Measurements from ENCODE around the gene DMBT1.
"Not testable (repeated sequence)": the region's sequence is repeated elsewhere in the genome, so short reads cannot be mapped to it uniquely, and the experiment has no call there.

Gene DMBT1

GRCh38 chr10:122577311-122577885, 16.8 kb downstream of the DMBT1 start:
- DNase-seq (ENCODE audit: low read depth in 3 of 3) = no peak

- not testable (repeated sequence) for DNase-seq (ENCODE audit: low read depth in 3 of 3)
Observed at GRCh38 chr10:122586070-122586469, 25.5 kb downstream of the DMBT1 start.

GRCh38 chr10:122587098-122587760, 26.7 kb downstream of the DMBT1 start:
- no peak for DNase-seq (ENCODE audit: low read depth in 3 of 3)

GRCh38 chr10:122588381-122588780, 27.8 kb downstream of the DMBT1 start:
- no peak for DNase-seq (ENCODE audit: low read depth in 3 of 3)

GRCh38 chr10:122590153-122590552, 29.6 kb downstream of the DMBT1 start:
- DNase-seq (ENCODE audit: low read depth in 3 of 3) = no peak

- DNase-seq (ENCODE audit: low read depth in 3 of 3) = no peak
Observed at GRCh38 chr10:122591736-122592135, 31.2 kb downstream of the DMBT1 start.

GRCh38 chr10:122592161-122592560, 31.6 kb downstream of the DMBT1 start:
- DNase-seq (ENCODE audit: low read depth in 3 of 3) = no peak

GRCh38 chr10:122617476-122618270, 57.1 kb downstream of the DMBT1 start:
- DNase-seq (ENCODE audit: low read depth in 3 of 3) = no peak

- DNase-seq (ENCODE audit: low read depth in 3 of 3) = no peak
Observed at GRCh38 chr10:122618461-122619165, 58.1 kb downstream of the DMBT1 start.

GRCh38 chr10:122620961-122621360, 60.4 kb downstream of the DMBT1 start:
- DNase-seq (ENCODE audit: low read depth in 3 of 3) = not testable (repeated sequence)

- DNase-seq (ENCODE audit: low read depth in 3 of 3) = no peak
Observed at GRCh38 chr10:122624546-122624945, 64.0 kb downstream of the DMBT1 start.

GRCh38 chr10:122630526-122630925, 70.0 kb downstream of the DMBT1 start:
- DNase-seq (ENCODE audit: low read depth in 3 of 3) = no peak

GRCh38 chr10:122632031-122632430, 71.5 kb downstream of the DMBT1 start:
- DNase-seq (ENCODE audit: low read depth in 3 of 3) = no peak

- DNase-seq (ENCODE audit: low read depth in 3 of 3) = no peak
Observed at GRCh38 chr10:122632576-122632975, 72.0 kb downstream of the DMBT1 start.

- no peak for DNase-seq (ENCODE audit: low read depth in 3 of 3)
Observed at GRCh38 chr10:122636953-122637352, 76.4 kb downstream of the DMBT1 start.

- DNase-seq (ENCODE audit: low read depth in 3 of 3) = no peak
Observed at GRCh38 chr10:122637376-122637775, 76.8 kb downstream of the DMBT1 start.

- DNase-seq (ENCODE audit: low read depth in 3 of 3) = no peak
Observed at GRCh38 chr10:122638106-122638505, 77.6 kb downstream of the DMBT1 start.

- DNase-seq (ENCODE audit: low read depth in 3 of 3) = no peak
Observed at GRCh38 chr10:122639801-122640200, 79.2 kb downstream of the DMBT1 start.

GRCh38 chr10:122640921-122641320, 80.4 kb downstream of the DMBT1 start:
- DNase-seq (ENCODE audit: low read depth in 3 of 3) = no peak

GRCh38 chr10:122642726-122643605, 82.4 kb downstream of the DMBT1 start:
- DNase-seq (ENCODE audit: low read depth in 3 of 3) = no peak

GRCh38 chr10:122643931-122644534, 83.5 kb downstream of the DMBT1 start:
- DNase-seq (ENCODE audit: low read depth in 3 of 3) = no peak

All from stimulated activated CD4-positive, alpha-beta T cell treated with anti-CD3 and anti-CD28 coated beads, TNF-alpha, amount 100 ng/mL, for 4 hours (primary cell).